A204.1 (cell line): ENCODE measurements around the gene CAPN2.
"Not testable (repeated sequence)": the region's sequence is repeated elsewhere in the genome, so short reads cannot be mapped to it uniquely, and the experiment has no call there.

Experiments
- FAIRE-seq: peaks from 2 replicates; lab custom pipeline; 2012; peaks lifted over from hg19 to GRCh38; lab: Jason Lieb, UNC

CAPN2 gene

DNA sequence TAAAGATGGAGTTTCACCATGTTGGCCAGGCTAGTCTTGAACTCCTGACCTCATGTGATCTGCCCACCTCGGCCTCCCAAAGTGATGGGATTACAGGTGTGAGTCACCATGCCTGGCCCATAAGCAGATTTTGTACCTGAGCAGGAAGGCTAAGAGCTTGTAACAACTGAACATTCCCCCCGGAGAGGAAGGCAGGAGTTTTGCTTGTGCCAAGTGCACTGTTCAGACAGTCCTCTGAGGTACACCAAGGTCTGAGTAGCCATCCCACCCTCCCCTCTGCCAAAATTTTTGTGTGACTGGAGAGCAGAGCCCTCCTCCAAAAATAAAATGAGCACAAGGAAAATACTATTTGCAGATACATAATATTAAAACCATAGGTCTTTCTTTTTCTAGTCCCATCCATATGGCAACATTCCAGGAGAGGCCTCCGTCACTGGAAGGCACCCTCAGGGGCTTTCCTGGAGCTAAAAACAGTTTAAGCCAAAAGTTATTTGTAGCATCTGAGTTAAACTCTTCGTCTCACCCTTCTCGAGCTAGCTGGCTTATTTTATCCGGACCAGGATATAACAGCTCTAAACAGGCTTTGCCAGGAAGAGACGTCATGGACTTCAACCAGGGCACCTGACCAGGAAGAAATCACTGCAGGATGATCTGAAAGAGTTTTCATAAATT lies 27.2 kb downstream of the CAPN2 start:
- no peak for FAIRE-seq

DNA sequence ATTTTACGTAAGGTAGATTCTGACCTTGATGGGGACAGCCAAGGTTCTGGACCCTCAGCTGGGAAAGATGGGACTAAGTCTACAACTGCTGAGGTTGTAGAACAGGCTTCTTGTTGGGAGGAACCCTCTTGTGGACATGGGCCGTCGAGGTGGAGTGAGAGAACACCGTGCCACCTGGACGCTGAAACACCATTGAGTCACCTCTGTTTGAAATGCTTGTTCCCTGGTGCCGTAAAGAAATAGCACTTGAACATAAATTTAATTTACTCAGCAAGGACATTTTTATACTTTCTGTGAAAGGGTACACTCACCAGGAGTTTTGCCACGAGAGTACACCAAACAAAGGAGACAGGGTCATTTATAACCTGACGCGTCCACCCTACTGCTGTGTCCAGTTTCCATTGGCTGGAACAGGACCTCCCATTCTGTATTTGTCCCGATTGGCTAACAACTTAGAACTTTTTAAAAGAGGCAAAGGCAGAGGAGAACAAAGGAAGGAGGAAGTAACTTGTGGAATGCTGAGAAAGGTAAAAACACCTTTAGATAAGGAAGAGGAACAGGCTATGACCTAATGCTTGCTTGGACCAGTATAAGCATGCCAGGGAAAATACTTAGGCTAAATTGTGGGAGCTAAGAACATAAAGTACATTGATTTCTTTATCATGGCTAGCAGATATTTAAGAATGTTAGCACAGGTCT lies 27.8 kb downstream of the CAPN2 start:
- not testable (repeated sequence) for FAIRE-seq

DNA sequence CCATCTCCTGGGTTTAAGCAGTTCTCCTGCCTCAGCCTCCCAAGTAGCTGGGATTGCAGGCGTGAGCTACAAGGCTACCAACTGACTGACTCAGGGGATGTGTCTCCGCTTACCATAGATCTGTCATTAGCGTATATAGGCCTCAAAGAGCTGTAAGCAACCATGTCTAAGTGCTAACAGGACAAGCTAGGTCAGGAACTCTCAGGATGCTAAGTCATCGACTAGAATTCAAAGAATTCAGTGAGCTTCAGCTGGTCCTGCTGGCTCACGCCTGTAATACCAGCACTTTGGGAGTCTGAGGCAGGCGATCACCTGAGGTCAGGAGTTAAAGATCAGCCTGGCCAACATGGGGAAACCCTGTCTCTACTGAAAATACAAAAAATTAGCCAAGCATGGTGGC lies 29.5 kb downstream of the CAPN2 start:
- FAIRE-seq: no peak

DNA sequence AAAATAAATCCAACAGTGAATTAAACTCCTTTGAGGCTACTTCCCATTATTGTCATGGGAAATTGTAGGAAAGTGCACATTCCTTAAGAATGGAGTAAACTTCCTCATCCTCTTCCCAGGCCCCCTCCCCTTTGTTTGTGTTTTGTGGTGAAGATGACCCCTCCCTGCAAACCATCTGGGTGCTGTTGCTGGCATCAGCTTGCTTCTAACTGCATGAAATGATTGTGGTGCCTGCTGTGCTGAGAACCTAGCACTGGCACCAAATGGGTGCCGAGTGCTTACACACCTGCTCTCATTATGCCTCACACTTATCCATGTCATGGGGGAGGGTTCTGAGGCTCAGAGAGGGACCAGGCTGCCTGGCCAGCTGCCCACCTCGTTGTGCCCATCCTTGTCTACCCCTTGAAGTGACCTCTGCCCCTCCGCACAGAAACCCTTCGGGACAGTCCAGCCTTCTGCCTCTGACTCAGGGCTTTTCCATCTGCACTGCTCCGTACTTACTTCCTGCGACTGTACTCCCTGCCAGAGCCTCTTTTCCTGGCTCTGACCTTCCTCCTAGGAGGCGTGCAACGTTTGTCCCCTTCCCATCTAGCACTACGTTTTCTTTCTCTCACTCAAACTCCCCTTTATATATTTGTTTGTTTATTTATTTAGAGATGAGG lies 30.6 kb downstream of the CAPN2 start:
- FAIRE-seq: no peak

DNA sequence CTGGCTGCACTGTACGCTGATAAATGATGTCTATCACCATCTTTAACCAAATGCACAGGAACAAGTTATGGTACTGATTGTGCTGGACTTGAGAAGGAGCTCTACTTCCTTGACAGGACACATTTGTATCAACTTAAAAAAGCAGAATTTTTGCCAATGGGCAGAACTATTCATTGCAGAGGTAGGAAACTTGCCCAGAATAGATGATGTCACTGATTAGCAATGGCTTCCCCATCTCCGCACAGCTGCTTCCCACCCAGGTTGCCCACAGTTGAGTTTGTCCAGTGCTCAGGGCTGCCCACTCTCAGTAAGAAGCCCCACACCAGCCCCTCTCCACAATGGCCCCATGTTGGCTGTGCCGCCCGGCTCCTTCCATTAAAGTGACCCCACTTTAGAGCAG lies 33.4 kb downstream of the CAPN2 start:
- no peak for FAIRE-seq

DNA sequence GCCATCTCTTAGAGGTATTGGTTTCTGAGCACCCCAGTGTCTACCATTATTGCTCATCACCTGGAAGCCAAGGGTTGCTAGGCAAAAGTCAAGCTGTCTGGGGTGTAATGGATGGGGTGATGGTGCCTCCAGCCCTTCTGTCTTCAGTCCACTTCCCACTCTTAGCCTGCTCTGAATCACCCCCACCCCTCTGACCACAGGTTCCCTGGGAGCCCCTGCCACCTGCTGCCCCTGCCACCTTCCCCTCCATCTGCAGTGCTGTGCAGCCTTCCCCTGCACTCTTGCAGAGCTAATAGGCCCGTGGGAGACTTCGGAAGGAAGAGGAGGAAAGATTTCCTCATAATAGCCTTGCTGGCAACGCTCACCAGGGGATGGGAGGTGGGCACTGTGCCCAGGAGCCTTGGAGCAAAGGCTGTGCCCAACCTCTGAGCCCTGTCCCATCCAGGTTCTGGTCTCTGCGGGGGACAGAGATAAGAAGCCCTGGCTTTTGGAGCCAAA lies 35.5 kb downstream of the CAPN2 start:
- no peak for FAIRE-seq

DNA sequence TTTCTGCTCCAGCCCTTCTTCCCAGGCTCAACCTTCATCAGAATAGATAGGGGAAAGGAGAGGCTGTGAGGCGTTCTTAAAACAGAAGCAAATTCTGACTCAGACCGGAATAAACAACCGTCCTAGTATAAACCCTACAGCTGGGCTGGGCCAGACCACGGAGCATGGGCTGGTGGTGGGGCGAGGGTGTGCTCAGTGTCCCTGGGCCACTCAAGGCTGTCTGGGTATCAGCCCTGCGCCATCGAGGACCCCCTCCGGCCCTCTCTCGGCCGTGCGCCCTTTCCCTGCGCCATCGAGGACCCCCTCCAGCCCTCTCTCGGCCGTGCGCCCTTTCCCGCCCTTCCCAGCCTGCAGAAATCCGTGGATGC lies 36.0 kb downstream of the CAPN2 start:
- FAIRE-seq: no peak

DNA sequence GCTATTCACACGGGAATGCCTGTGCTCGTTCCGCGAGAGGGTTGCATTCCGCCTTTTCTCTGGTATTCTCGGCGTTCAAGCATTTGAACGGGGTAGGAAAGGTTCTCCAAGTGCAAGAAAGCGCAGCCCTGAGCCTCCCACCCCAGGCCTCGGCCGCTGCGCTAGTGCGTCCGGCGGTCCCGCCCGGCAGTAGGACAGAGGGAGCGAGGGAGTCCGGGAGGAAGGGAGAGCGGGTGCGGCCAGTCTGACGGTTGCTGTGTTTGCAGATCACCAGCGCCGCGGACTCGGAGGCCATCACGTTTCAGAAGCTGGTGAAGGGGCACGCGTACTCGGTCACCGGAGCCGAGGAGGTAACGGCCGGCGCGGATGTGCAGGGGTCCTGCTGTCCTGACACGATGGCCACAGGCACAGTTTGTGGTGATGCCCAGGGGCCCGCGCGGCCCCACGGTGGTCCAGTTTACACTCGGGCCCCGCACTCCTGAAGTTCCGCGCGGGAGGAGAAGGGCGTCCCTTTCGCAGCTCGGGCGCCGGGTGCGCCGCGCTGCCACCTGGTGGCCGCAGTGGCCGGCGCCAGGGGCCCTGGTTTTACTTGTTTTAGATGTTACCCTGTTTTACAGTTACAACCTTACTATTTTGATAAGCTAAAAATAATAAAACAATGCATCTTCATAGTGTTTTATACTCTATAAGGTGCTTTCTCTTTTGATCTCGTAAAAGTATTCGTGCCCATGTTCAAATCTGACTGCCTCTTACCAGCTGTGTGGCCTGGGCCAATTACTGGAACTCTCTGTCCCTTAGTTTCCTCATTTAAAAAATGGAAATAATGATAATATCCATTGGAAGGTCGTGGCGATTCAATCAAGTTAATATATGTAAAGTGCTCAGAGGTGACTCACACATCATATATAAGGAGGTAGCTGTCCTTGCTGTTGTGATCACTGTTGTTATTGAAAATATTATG lies 36.7 kb downstream of the CAPN2 start:
- no peak for FAIRE-seq

DNA sequence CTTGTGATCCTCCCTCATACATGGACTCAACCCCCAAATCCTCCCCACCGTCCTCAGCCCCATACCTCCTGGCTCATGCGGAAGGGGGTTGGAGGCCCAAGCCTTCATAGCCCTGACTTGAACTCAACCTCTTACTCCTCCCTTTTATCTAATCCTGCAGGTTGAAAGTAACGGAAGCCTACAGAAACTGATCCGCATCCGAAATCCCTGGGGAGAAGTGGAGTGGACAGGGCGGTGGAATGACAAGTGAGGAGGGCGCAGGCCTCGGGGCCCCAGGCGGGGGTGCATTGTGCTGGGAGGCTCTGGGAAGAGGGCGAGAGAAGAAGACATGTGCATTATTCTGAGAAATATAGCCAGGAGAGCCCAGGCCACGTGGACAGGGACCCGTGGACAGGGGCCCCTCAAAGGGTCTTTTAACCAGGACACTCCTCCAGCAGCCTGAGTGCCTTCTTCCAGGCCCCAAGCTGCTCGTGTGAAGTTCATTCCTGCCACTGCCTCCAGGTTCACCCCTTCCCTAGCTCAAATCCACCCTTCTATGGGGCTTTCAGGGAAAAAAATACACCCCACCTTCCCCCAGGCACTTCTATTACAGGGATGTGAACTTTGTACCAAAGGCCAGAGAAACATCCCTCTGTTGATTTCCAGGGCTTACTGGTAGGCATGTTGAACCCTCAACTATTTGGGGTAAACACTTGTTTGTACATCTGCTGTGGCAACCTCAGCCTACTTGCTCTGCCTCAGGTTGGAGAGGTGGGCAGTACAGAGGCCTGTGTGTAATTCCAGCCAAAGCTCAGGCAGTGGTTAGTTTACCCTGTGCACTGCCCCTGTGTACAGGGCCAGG lies 38.6 kb downstream of the CAPN2 start:
- no peak for FAIRE-seq

DNA sequence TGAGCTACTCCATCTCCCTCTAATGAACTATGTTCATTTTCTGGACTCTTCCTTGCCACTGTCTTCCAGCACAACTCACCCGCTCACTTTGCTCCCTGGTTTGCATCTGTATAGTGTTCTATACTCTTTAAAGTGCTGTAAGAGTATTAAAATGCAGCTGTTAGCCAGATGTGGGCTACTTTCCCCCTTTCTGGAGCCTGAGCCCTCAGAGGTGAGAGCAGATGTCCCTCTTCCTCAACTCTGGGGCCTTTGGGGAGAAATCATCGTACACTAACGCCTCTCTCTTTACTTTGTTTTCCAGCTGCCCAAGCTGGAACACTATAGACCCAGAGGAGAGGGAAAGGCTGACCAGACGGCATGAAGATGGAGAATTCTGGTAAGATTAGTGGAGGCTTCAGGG lies 39.4 kb downstream of the CAPN2 start:
- FAIRE-seq: no peak

DNA sequence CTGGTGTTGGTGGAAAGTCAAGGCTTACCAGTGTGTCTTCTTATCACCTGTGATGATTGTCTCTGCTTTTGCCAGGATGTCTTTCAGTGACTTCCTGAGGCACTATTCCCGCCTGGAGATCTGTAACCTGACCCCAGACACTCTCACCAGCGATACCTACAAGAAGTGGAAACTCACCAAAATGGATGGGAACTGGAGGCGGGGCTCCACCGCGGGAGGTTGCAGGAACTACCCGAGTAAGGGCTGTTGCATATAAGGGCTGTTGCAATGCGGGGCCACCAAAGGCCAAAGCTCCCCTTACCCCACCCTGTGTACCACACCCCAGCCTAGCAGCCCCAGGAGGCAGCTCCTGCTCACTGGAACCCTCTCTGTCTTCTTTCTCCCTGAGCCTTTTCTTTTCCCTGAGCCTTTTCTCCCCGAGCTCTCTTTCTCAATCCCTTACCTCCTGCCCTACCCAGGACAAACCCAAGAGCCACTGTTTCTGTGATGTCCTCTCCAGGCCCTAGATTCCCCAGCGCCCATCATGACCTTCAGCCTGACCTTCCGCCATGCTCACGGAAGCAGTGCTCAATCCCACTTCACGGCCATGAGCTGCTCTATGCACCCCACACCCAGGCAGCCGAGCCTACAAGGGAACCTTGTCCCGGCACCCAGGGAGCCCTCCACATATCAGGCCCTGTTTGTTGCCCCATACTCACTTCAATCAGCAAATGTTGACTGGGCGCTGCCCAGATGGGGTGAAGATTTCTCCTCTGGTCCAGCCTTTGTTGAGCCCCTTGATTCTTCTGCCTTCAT lies 40.6 kb downstream of the CAPN2 start:
- FAIRE-seq: no peak

DNA sequence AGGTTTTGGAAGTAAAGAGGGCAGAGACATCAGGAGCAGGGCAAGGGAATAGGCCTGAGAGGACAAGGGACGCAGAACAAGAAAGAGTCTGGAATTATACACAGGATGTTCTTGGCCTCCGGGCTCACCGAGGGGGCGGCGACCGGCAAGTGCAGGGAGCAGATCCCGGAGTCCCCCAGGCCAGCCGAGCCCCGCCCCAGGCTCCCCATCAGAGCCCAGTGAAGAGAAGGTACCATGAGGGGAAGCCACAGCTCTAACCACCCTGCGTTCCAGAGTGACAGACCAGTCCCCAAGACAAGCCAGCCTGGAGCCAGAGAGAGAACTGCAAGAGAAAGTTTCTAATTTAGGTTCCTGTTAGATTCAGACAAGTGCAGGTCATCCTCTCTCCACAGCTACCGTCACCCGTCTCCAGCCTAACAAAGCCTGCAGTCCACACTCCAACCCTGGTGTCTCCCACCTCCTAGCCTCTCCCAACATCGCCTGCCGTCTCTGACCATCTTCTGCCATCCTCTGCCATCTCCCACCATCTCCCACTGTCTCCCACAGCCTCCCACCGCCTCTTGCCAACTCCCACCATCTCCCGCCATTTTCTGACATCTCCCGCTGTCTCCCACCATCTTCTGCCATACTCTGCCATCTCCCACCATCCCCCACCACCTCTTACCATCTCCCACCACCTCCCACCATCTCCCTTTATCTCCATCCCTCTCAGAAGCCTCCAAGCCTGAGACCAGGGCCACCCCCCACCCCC lies 42.5 kb downstream of the CAPN2 start:
- no peak for FAIRE-seq

DNA sequence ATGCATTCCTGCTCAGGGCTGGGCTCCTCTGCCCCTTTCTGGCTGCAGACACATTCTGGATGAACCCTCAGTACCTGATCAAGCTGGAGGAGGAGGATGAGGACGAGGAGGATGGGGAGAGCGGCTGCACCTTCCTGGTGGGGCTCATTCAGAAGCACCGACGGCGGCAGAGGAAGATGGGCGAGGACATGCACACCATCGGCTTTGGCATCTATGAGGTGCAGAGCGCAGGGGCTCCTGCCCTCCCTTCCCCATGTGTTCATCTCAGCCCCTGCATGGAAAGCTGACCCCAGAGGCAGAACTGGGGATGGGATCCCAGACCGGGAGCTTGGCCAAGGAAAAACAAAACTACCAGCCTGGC lies 43.1 kb downstream of the CAPN2 start:
- FAIRE-seq: no peak

DNA sequence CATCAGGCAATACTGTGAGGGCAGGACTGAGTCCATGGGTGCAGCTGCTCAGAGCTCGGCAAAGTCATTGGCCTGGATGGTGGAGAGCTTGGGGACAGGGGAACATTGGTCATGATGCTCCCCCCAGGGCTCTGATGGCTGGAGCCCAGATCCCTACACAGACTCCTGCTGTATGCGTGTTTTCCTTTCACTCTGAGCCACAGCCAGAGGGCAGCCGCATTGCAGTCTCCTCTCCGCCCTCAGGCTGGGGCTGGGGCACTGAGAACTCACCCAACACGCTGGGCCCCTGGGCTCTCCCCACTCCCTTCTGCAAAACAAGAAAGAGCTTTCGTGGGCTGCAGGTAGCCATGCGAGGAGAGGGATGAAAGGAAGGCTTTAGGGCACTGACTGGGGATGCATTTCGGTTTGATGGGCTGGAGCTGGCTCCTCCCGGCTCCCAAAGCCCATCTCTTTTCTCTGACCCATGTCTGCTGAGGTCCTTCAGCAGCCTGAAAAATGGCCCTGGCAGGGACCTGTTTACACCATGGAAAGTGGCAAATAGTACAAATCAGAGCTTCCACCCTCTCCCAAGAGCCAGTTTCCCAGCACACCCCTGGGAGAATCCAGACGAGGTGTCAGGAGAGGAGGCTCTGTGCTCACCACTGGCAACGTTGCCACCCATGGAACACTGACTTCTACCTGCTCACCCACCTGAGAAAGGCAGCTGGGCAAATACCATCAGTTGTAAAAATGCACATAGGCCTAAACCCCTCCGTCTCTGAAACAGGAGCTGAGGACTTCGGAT lies 43.8 kb downstream of the CAPN2 start:
- FAIRE-seq: no peak

DNA sequence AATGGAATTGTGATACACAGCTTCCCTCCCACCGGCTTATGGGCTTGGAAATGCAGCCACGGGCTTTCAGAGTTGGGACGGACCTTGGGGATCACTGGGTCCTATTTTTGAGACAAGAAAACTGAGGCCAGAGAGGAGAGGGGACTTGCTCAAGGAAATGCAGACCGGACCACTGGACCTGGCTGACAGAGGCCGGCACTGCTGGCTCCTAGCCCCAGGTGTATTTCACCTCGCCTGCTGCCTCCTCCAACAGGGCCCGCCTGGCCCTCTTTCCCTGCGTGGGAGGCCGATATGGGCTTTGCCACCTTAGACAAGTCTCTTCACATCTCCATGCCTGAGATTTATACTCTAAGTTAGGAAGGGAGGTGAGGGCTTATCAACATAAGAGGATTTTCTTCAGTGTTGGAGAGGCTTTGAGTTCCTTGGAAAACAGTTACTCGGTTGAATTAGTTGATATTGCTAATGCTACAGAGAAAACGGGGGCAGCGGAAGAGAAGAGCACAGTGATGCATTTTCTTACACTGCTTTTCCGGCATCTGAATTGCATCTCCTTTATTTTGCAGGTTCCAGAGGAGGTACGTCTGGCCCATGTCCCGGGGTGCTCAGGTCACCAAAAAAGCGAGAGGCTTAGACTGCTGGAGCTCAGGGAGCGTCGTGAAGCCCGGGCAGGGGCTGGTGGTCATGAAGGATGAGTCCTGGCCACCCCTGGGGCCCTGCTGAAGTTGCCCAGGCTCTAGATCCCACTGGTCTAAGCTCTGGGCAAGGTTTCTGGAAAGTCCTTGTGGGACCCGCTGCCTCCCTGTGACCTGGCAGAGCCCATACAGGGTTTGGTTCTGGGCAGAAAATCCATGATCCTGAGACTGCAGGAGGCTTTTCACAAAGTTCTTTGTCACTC lies 44.7 kb downstream of the CAPN2 start:
- FAIRE-seq: no peak

DNA sequence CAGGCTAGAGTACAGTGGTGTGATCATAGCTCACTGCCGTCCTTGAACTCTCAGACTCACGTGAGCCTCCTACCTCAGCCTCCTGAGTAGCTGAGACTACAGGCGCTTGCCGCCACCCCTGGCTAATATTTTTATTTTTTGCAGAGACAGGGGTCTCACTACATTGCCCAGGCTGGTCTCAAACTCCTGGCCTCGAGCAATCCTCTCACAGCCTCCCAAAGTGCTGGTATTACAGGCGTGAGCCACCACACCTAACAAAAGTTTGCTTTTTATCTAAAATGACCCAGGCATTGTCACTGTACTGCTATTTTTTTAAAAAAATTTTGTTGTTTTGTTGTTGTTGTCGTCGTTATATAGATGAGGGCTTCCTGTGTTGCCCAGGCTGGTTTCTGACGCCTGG lies 46.4 kb downstream of the CAPN2 start:
- FAIRE-seq: no peak

DNA sequence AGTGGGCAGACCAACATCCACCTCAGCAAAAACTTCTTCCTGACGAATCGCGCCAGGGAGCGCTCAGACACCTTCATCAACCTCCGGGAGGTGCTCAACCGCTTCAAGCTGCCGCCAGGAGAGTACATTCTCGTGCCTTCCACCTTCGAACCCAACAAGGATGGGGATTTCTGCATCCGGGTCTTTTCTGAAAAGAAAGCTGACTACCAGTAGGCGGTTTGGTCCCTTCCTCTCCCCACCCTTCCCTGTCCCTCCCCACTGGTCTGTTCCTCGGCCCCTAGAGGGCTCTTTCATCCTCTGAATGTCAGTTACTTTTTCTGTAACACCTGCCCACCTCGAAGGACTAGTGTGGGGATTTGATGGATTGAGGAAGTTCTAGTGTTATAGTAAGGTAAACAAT lies 46.9 kb downstream of the CAPN2 start:
- FAIRE-seq: no peak

DNA sequence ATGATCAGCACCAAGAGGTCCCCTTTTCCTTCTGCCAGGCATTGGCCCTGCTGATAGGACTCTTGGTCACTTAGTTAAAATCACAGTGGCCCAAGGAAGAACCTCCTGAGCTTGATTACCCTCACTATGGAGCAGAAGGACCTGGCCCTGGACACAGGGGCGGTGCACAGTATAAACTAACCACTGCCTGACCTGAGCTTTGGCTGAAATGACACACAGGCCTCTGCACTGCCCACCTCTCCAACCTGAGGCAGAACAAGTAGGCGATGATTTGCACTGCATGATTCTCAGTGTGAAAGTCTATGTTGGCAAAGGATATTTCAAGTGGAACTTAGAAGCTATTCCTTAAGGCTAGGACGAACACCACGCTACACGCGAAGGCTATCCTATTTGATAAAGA lies 48.5 kb downstream of the CAPN2 start:
- no peak for FAIRE-seq
